NCI-H82 (cell line): ENCODE data around the gene SMDT1.
"Not testable (repeated sequence)": the region's sequence is repeated elsewhere in the genome, so short reads cannot be mapped to it uniquely, and the experiment has no call there.

ENCODE experiments used
- DNase-seq: peaks from one replicate; lab custom pipeline; 2025; lab: John Stamatoyannopoulos, UW

The SMDT1 gene

GRCh38 chr22:42070517-42071422 is 8.7 kb upstream of the SMDT1 start, which contains the start of gene NAGA:
Gene NAGA, minus strand, starts transcription at chr22:42070812. Its CDS starts 515 bp downstream, at chr22:42070297.
- peak; percentile 98 for DNase-seq

GRCh38 chr22:42071508-42071907 is 8.0 kb upstream of the SMDT1 start:
- DNase-seq, result not testable (repeated sequence)

GRCh38 chr22:42072606-42073330 is 6.7 kb upstream of the SMDT1 start:
- DNase-seq, result no peak

GRCh38 chr22:42073621-42074041 is 5.9 kb upstream of the SMDT1 start:
- DNase-seq, result no peak

- DNase-seq, result no peak
Observed at GRCh38 chr22:42074132-42074811, 5.2 kb upstream of the SMDT1 start, which contains the start of gene PHETA2. Gene PHETA2, plus strand, starts transcription at chr22:42074248. Its CDS starts 3,046 bp downstream, at chr22:42077294.

- DNase-seq, result no peak
Observed at GRCh38 chr22:42074846-42075676, 4.4 kb upstream of the SMDT1 start.

- no peak for DNase-seq
Observed at GRCh38 chr22:42076764-42077485, 2.6 kb upstream of the SMDT1 start.

GRCh38 chr22:42077486-42078125 is 1.9 kb upstream of the SMDT1 start:
- no peak for DNase-seq

- DNase-seq, result no peak
Observed at GRCh38 chr22:42078469-42079318, 806 bp upstream of the SMDT1 start.

GRCh38 chr22:42080287-42080686 is 787 bp downstream of the SMDT1 start:
- DNase-seq, result peak; percentile 38

GRCh38 chr22:42083119-42083518 is 3.6 kb downstream of the SMDT1 start:
- no peak for DNase-seq

GRCh38 chr22:42084874-42085273 is 5.4 kb downstream of the SMDT1 start:
- DNase-seq, result no peak

- no peak for DNase-seq
Observed at GRCh38 chr22:42086051-42086450, 6.6 kb downstream of the SMDT1 start.

- peak; percentile 99 for DNase-seq
Observed at GRCh38 chr22:42090596-42091454, 11.3 kb downstream of the SMDT1 start, which contains the start of gene NDUFA6. Gene NDUFA6, minus strand, starts transcription at chr22:42090772. Its CDS starts 28 bp downstream, at chr22:42090744.

GRCh38 chr22:42091455-42091782 is 11.9 kb downstream of the SMDT1 start:
- no peak for DNase-seq

- DNase-seq, result no peak
Observed at GRCh38 chr22:42101199-42101598, 21.7 kb downstream of the SMDT1 start.

GRCh38 chr22:42104332-42104860 is 24.9 kb downstream of the SMDT1 start:
- not testable (repeated sequence) for DNase-seq

- DNase-seq, result no peak
Observed at GRCh38 chr22:42108848-42109247, 29.3 kb downstream of the SMDT1 start.
